ENCODE results near the gene SMTN. TPM values are rescaled to one million over a fixed set of nuclear protein-coding genes. Genes with fewer than 3 reads are reported as not detected.

Gene SMTN
- polyA plus RNA-seq, 1 of the 3 experiments (the other 2 are of a cell fraction), result 30.4 TPM

DNA sequence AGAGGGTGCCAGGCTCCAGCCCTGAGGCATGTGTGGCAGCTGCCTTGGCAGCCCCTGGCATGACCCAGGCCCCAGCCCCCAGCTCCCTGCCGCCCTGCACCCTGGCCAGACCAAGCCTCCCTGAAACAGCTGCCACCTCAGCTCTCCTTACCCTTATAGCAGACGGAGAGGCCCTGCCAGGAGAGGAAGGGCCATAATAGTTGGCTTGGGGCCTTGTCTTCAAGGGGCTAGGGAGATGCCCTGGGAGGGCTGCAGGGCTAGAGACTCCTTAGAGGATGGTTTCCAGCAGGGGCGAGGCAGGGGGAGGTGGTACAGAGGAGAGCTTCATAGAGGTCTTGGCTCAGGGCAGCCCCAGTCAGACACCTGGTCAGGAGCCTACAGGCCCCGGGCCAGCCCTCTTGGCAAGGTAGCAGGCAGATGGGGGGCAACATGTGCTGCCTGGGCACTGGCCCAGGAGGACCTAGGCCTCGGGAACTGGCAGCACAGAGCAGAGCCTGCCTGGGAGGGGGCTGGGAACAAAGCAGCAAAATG lies 13.0 kb downstream of the SMTN start:
- CTCF ChIA-PET, result interaction anchor here (1.0 to 4.7 kb wide), 8 partner anchors 9 to 179 kb away, joined by 3 to 39 read pairs (median 8); partner anchors contain the start of genes LIMK2, SELENOM and SMTN
- no peak for TF ChIP-seq RCOR1 (IDR thresholded peaks at IDR 0.05; ENCODE audit: low read length)
- TF ChIP-seq, protein P1, sequence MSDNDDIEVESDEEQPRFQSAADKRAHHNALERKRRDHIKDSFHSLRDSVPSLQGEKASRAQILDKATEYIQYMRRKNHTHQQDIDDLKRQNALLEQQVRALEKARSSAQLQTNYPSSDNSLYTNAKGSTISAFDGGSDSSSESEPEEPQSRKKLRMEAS (IDR thresholded peaks at IDR 0.05; ENCODE audit: low read depth), result no peak
- no peak for TF ChIP-seq NRF1 (IDR thresholded peaks at IDR 0.05; ENCODE audit: low read depth, low read length)
- no peak for TF ChIP-seq CHD2 (IDR thresholded peaks at IDR 0.05; ENCODE audit: low read length, partially characterized antibody)
- TF ChIP-seq, protein P2, sequence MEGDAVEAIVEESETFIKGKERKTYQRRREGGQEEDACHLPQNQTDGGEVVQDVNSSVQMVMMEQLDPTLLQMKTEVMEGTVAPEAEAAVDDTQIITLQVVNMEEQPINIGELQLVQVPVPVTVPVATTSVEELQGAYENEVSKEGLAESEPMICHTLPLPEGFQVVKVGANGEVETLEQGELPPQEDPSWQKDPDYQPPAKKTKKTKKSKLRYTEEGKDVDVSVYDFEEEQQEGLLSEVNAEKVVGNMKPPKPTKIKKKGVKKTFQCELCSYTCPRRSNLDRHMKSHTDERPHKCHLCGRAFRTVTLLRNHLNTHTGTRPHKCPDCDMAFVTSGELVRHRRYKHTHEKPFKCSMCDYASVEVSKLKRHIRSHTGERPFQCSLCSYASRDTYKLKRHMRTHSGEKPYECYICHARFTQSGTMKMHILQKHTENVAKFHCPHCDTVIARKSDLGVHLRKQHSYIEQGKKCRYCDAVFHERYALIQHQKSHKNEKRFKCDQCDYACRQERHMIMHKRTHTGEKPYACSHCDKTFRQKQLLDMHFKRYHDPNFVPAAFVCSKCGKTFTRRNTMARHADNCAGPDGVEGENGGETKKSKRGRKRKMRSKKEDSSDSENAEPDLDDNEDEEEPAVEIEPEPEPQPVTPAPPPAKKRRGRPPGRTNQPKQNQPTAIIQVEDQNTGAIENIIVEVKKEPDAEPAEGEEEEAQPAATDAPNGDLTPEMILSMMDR (IDR thresholded peaks at IDR 0.05), result no peak
- TF ChIP-seq GATA2 (CRISPR knock-in tag; IDR thresholded peaks at IDR 0.05), result no peak
- TF ChIP-seq, protein P3, sequence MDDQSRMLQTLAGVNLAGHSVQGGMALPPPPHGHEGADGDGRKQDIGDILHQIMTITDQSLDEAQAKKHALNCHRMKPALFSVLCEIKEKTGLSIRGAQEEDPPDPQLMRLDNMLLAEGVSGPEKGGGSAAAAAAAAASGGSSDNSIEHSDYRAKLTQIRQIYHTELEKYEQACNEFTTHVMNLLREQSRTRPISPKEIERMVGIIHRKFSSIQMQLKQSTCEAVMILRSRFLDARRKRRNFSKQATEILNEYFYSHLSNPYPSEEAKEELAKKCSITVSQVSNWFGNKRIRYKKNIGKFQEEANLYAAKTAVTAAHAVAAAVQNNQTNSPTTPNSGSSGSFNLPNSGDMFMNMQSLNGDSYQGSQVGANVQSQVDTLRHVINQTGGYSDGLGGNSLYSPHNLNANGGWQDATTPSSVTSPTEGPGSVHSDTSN (IDR thresholded peaks at IDR 0.05), result no peak
- TF ChIP-seq, protein P4, sequence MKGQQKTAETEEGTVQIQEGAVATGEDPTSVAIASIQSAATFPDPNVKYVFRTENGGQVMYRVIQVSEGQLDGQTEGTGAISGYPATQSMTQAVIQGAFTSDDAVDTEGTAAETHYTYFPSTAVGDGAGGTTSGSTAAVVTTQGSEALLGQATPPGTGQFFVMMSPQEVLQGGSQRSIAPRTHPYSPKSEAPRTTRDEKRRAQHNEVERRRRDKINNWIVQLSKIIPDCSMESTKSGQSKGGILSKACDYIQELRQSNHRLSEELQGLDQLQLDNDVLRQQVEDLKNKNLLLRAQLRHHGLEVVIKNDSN (IDR thresholded peaks at IDR 0.05; ENCODE audit: borderline replicate concordance, low read depth), result no peak
- TF ChIP-seq EP300 (IDR thresholded peaks at IDR 0.05; ENCODE audit: borderline replicate concordance in 1 of 2, low read depth in 1 of 2, low read length in 1 of 2), result no peak
- no peak for TF ChIP-seq TCF12 (IDR thresholded peaks at IDR 0.05)
- no peak for TF ChIP-seq YY1 (IDR thresholded peaks at IDR 0.05; ENCODE audit: low read depth)
- TF ChIP-seq GABPA (IDR thresholded peaks at IDR 0.05; ENCODE audit: low read depth), result no peak
- Histone ChIP-seq H3K36me3 (replicated peaks in 1 of 2; ENCODE audit: control insufficient read depth in 1 of 2, insufficient read depth in 2 of 2, low read length in 1 of 2) (peaks cover 12 to 39% of the 10 kb centered on the region in 2 experiments), H3K4me3 (ENCODE audit: low read depth in 2 of 2, low read length in 1 of 2) (no peak overlapping the region), H3K27me3 (ENCODE audit: insufficient read depth) (no peaks in the 10 kb centered on the region), H3K9ac (no peak overlapping the region), H2AFZ (ENCODE audit: low read depth) (no peak overlapping the region), H3K4me2 (no peak overlapping the region), H3K79me2 (ENCODE audit: insufficient read depth) (no peaks in the 10 kb centered on the region), H3K4me1 (ENCODE audit: control insufficient read depth in 1 of 2, insufficient read depth in 2 of 2, low read depth in 1 of 2, low read length in 1 of 2) (no peaks in the 10 kb centered on the region; a peak in 1 of 4 replicates), H3K9me2 (no peaks in the 10 kb centered on the region), H3F3A (replicated peaks; ENCODE audit: insufficient read depth) (peaks cover under 1% of the 10 kb centered on the region), H3K27ac (ENCODE audit: low read depth in 2 of 2, low read length in 1 of 2) (no peak overlapping the region), H4K20me1 (ENCODE audit: insufficient read depth) (no peaks in the 10 kb centered on the region), H3K9me3 (no peaks in the 10 kb centered on the region)
- DNase-seq, result peak; percentile 22
- WGBS (ENCODE audit: low lambda C conversion rate), result 70% methylated on average over 3 of the region's 5 CpGs
- POLR2A ChIA-PET, result interaction anchor here (1.2 kb wide), 2 partner anchors 9 to 13 kb away, joined by 3 to 7 read pairs; partner anchors contain the start of gene SMTN

DNA sequence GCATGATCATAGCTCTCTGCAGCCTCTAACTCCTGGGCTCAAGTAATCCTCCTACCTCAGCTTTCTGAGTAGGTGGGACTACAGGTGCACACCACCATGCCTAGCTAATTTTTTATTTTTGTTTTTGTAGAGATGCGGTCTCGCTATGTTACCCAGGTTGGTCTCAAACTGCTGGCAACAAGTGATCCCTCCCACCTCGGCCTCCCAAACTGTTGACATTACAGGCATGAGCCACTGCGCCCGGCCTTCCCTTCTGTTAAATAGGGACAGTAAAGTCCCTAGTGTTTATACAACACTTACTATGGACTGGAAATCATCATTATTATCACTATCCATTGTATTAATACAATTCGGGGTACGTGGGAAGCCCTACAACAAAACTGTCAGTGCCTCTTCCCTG lies 13.6 kb downstream of the SMTN start:
- no peaks in the 10 kb centered on the region for H3K9me2 ChIP-seq
- H3K4me1 ChIP-seq (ENCODE audit: control insufficient read depth in 1 of 2, insufficient read depth in 2 of 2, low read depth in 1 of 2, low read length in 1 of 2), result no peaks in the 10 kb centered on the region; a peak in 1 of 4 replicates
- H2AFZ ChIP-seq (ENCODE audit: low read depth), result no peak overlapping the region
- ChIA-PET POLR2A (interaction anchor here (1.2 kb wide), 1 partner anchor 10 kb away, joined by 7 read pairs; no protein-coding TSS in a partner anchor), CTCF (interaction anchor here (1.3 to 4.7 kb wide), 6 partner anchors 10 to 148 kb away, joined by 3 to 39 read pairs (median 13); partner anchors contain the start of genes LIMK2 and SELENOM)
- no peak overlapping the region for H3K9ac ChIP-seq
- no peaks in the 10 kb centered on the region for H3K27me3 ChIP-seq (ENCODE audit: insufficient read depth)
- H4K20me1 ChIP-seq (ENCODE audit: insufficient read depth), result no peaks in the 10 kb centered on the region
- 93% methylated on average over 7 of the region's 7 CpGs for WGBS (ENCODE audit: low lambda C conversion rate)
- H3K79me2 ChIP-seq (ENCODE audit: insufficient read depth), result no peaks in the 10 kb centered on the region
- DNase-seq, result no peak
- H3F3A ChIP-seq (replicated peaks; ENCODE audit: insufficient read depth), result peaks cover 3% of the 10 kb centered on the region
- peaks cover 12 to 42% of the 10 kb centered on the region in 2 experiments for H3K36me3 ChIP-seq (replicated peaks in 1 of 2; ENCODE audit: control insufficient read depth in 1 of 2, insufficient read depth in 2 of 2, low read length in 1 of 2)
- no peak overlapping the region for H3K4me2 ChIP-seq
- H3K9me3 ChIP-seq, result no peaks in the 10 kb centered on the region
- H3K27ac ChIP-seq (ENCODE audit: low read depth in 2 of 2, low read length in 1 of 2), result no peak overlapping the region
- no peak overlapping the region for H3K4me3 ChIP-seq (ENCODE audit: low read depth in 2 of 2, low read length in 1 of 2)
- no peak for TF ChIP-seq FOXJ3 (CRISPR knock-in tag; IDR thresholded peaks at IDR 0.05)
- no peak for TF ChIP-seq MXI1 (IDR thresholded peaks at IDR 0.05; ENCODE audit: low read depth, low read length)
- TF ChIP-seq JUND (IDR thresholded peaks at IDR 0.05), result no peak
- TF ChIP-seq RFX5 (IDR thresholded peaks at IDR 0.05; ENCODE audit: low read length), result no peak
- TF ChIP-seq TAF1 (IDR thresholded peaks at IDR 0.05; ENCODE audit: borderline replicate concordance, low read depth, low read length), result no peak
- TF ChIP-seq, protein P5, sequence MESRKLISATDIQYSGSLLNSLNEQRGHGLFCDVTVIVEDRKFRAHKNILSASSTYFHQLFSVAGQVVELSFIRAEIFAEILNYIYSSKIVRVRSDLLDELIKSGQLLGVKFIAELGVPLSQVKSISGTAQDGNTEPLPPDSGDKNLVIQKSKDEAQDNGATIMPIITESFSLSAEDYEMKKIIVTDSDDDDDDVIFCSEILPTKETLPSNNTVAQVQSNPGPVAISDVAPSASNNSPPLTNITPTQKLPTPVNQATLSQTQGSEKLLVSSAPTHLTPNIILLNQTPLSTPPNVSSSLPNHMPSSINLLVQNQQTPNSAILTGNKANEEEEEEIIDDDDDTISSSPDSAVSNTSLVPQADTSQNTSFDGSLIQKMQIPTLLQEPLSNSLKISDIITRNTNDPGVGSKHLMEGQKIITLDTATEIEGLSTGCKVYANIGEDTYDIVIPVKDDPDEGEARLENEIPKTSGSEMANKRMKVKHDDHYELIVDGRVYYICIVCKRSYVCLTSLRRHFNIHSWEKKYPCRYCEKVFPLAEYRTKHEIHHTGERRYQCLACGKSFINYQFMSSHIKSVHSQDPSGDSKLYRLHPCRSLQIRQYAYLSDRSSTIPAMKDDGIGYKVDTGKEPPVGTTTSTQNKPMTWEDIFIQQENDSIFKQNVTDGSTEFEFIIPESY (IDR thresholded peaks at IDR 0.05; ENCODE audit: borderline replicate concordance, low read depth), result no peak
- no peak for TF ChIP-seq RAD21 (IDR thresholded peaks at IDR 0.05; ENCODE audit: low read length)
- no peak for TF ChIP-seq FOXM1 (IDR thresholded peaks at IDR 0.05; ENCODE audit: low read depth)
- no peak for TF ChIP-seq SIN3A (IDR thresholded peaks at IDR 0.05; ENCODE audit: borderline replicate concordance, low read depth, low read length)

Data from SK-N-SH (cell line).